Natural killer cell (primary cell): ENCODE data around the gene FHIT. TPM values are rescaled to one million over a fixed set of nuclear protein-coding genes. Genes with fewer than 3 reads are reported as not detected.

Experiments used
- ATAC-seq, 3 donors: fragments of 150-1000 bp in 2 of 3; fragments of 200-7000 bp in 1 of 3; cut with Tn5 transposase; 1 replicate in 1 of 3; 2 replicates in 2 of 3; pipeline ENCODE4 v1.10.0; 2021; ENCODE audit warnings: mild to moderate bottlenecking in 2 of 3, moderate library complexity in 2 of 3
- DNase-seq, 2 donors: peaks; one replicate each; pipeline versions ENCODE4 v3.0.0 to v3.0.0-alpha.2; 2013 to 2021; ENCODE audit warnings: mixed read lengths in 1 of 2
- H3K27ac ChIP-seq: one replicate; pipeline ENCODE4 v1.5.1; 2013; ENCODE audit warnings: mild to moderate bottlenecking, low read length
- H3K27me3 ChIP-seq: one replicate; pipeline ENCODE4 v1.6.1; 2013; ENCODE audit warnings: low read length; ENCODE audit not compliant: control insufficient read depth, insufficient read depth
- H3K36me3 ChIP-seq: one replicate; pipeline ENCODE4 v1.6.1; 2013; ENCODE audit warnings: low read length; ENCODE audit not compliant: control insufficient read depth, insufficient read depth
- H3K4me1 ChIP-seq: one replicate; pipeline ENCODE4 v1.6.1; 2013; ENCODE audit warnings: low read length; ENCODE audit not compliant: control insufficient read depth, insufficient read depth
- H3K4me3 ChIP-seq: one replicate; pipeline ENCODE4 v1.5.1; 2013; ENCODE audit warnings: low read length
- H3K9me3 ChIP-seq: one replicate; pipeline ENCODE4 v1.6.1; 2013; ENCODE audit warnings: low read length; ENCODE audit not compliant: control insufficient read depth, insufficient read depth
- H3K27ac Mint-ChIP-seq, 2 donors: one replicate each; pipeline ENCODE4 v1.8.0; 2022; ENCODE audit warnings: mild to moderate bottlenecking in 2 of 2, mixed read lengths in 2 of 2, moderate library complexity in 1 of 2
- H3K27me3 Mint-ChIP-seq, 2 donors: one replicate each; pipeline ENCODE4 v1.8.0; 2022; ENCODE audit warnings: low read depth in 2 of 2, mixed read lengths in 2 of 2
- H3K36me3 Mint-ChIP-seq: one replicate; pipeline ENCODE4 v1.8.0; 2022; ENCODE audit warnings: mixed read lengths
- H3K4me1 Mint-ChIP-seq, 2 donors: one replicate each; pipeline ENCODE4 v1.8.0; 2022; ENCODE audit warnings: mixed read lengths in 2 of 2
- H3K4me3 Mint-ChIP-seq: one replicate; pipeline ENCODE4 v1.8.0; 2022; ENCODE audit warnings: mild to moderate bottlenecking, moderate library complexity, mixed read lengths
- H3K9me3 Mint-ChIP-seq, 2 donors: one replicate each; pipeline ENCODE4 v1.8.0; 2022; ENCODE audit warnings: mixed read lengths in 2 of 2
- CTCF ChIP-seq: fragments of 200-600 bp; IDR thresholded peaks from one replicate; pipeline ENCODE4 v1.8.0; 2022; ENCODE audit warnings: antibody characterized with exemption
- WGBS: methylation state at CpG from one replicate; pipeline ENCODE4 v1.1.7; 2013; ENCODE audit warnings: missing lambda C conversion rate; ENCODE audit not compliant: insufficient coverage; 5-methylcytosine and 5-hydroxymethylcytosine counted together
- intact Hi-C: fragments of 100-400 bp; cut with micrococcal nuclease; formaldehyde crosslinking; loops from one replicate; pipeline ENCODE4 v1.14.2; 2022
- total RNA-seq, 4 donors: library from RNA; stranded (reverse); fragments of 120-200 nt in 1 of 4; gene quantifications; one replicate each; pipeline versions ENCODE4 v1.2.3 to v1.2.4, GENCODE V29; 2013 to 2022

Gene FHIT
- total RNA-seq, 3 donors from 2014 or later (not counting 1 experiment from before 2014, with no cell fraction given): 2.7 to 6.1 (median 3.3) TPM

- no peak overlapping the region for H3K4me3 ChIP-seq
- H3K9me3 ChIP-seq: no peaks in the 10 kb centered on the region
- no peaks in the 10 kb centered on the region for H3K27me3 Mint-ChIP-seq
- H3K4me1 ChIP-seq: peaks cover 4% of the 10 kb centered on the region
- no peak for TF ChIP-seq CTCF
- no peaks in the 10 kb centered on the region for H3K36me3 Mint-ChIP-seq
- H3K27me3 ChIP-seq: no peaks in the 10 kb centered on the region
- no peak for DNase-seq
- no peak overlapping the region for H3K27ac Mint-ChIP-seq
- H3K9me3 Mint-ChIP-seq: no peaks in the 10 kb centered on the region
- H3K36me3 ChIP-seq: no peaks in the 10 kb centered on the region
- no peak for ATAC-seq
- H3K4me3 Mint-ChIP-seq: no peak overlapping the region
- no peaks in the 10 kb centered on the region for H3K4me1 Mint-ChIP-seq
- intact Hi-C loops: no loop called here
- no peak overlapping the region for H3K27ac ChIP-seq
These were observed 119.2 kb downstream of the FHIT start for GRCh38 chr3:61132062-61132461.

GRCh38 chr3:61118830-61119229 lies 132.4 kb downstream of the FHIT start:
- Histone ChIP-seq H3K36me3 (no peaks in the 10 kb centered on the region), H3K9me3 (no peaks in the 10 kb centered on the region), H3K4me3 (no peak overlapping the region), H3K27me3 (no peaks in the 10 kb centered on the region), H3K27ac (no peak overlapping the region), H3K4me1 (no peaks in the 10 kb centered on the region)
- H3K4me1 Mint-ChIP-seq: no peaks in the 10 kb centered on the region
- no peak overlapping the region for H3K27ac Mint-ChIP-seq
- intact Hi-C loops: no loop called here
- DNase-seq (no peak), ATAC-seq (no peak)
- peaks cover 7 to 8% of the 10 kb centered on the region in 2 donors for H3K9me3 Mint-ChIP-seq
- TF ChIP-seq CTCF: no peak
- H3K4me3 Mint-ChIP-seq: no peak overlapping the region
- WGBS: 88% methylated on average over 1 of the region's 2 CpGs
- no peaks in the 10 kb centered on the region for H3K27me3 Mint-ChIP-seq
- H3K36me3 Mint-ChIP-seq: no peaks in the 10 kb centered on the region

GRCh38 chr3:61117045-61117898 lies 134.0 kb downstream of the FHIT start:
- TF ChIP-seq CTCF: no peak

More at GRCh38 chr3:61117045-61117898, 134.0 kb downstream of the FHIT start:
- 90% methylated on average over 7 of the region's 7 CpGs for WGBS
- Histone ChIP-seq H3K27me3 (no peaks in the 10 kb centered on the region), H3K27ac (no peak overlapping the region), H3K36me3 (no peaks in the 10 kb centered on the region), H3K4me1 (no peaks in the 10 kb centered on the region), H3K9me3 (no peaks in the 10 kb centered on the region), H3K4me3 (no peak overlapping the region)
- Mint-ChIP-seq H3K4me3 (no peak overlapping the region), H3K4me1 (no peaks in the 10 kb centered on the region), H3K27ac (no peak overlapping the region), H3K9me3 (peaks cover 7 to 11% of the 10 kb centered on the region in 2 donors), H3K27me3 (no peaks in the 10 kb centered on the region), H3K36me3 (no peaks in the 10 kb centered on the region)
- intact Hi-C loops: no loop called here
- DNase-seq: no peak
- no peak for ATAC-seq
